HTERT RPE-1 (cell line): Measurements from ENCODE around the gene PSMD9.
"Not testable (repeated sequence)": the region's sequence is repeated elsewhere in the genome, so short reads cannot be mapped to it uniquely, and the experiment has no call there.

ENCODE experiments used
- in situ Hi-C: fragments of 300-500 bp; cut with MboI; formaldehyde crosslinking; loops from 4 replicates; pipeline ENCODE4 v1.14.3; 2020; ENCODE audit warnings: low sequenced_read_pairs

PSMD9 gene

DNA sequence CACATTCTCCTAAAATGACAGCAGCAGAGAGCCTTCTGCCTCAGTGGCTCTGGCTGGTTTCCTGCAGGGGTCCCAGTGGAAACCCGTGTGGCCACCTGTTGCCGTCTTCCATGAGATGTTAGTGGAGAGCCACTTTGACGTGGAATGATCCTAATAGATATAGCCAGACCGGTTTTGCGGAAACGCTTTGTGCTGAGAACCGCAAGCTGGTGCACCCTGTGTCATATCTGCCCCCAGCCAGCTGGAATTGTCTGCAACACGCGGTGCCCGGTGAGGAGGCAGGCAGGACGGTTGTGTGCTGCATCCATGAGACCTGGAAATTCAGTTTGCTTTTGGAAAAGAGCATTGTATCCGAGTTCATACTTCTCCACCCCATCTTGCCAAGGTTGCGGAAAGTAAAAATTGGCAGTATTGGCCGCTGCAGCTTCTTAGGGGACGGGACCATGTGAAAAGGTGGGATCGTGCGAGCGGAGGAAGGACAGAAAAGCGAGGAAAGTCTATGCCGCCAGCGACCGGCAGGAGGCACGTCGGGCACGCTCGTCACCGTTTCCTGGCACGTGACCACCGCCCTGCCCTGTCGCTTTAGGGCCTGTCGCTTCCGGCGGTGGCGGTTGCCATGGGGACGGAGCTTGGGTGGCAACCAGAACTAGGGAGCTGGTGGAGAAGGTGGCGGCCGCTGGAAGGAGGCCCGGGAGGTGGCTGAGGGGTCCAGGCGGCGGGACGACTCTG, 29.5 kb downstream of the PSMD9 start, which contains the start of gene CFAP251:
Gene CFAP251, plus strand, starts transcription at position 643 of the 729 bp plus-strand sequence. CDS start 2,714 bp downstream, outside the sequence.
- in situ Hi-C loops, result no loop called here

GRCh38 chr12:121918679-121919038, 30.1 kb downstream of the PSMD9 start:
- in situ Hi-C loops, result no loop called here

DNA sequence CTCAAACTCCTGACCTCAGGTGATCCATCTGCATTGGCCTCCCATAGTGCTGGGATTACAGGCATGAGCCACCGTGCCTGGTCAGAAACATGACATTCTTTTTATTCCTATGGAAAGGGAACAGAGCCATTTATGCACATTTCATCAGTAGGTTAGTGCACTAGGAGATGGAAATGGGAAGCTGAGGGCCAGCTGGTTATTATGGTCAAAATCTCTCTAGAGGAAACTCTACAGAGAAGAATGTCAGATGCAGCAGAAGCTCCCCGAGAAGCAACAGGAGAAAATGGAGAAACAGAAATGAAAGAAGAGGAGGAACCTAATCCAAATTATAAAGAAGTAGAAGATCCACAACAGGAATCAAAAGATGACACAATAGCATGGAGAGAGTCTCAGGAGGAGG, 32.5 kb downstream of the PSMD9 start:
- in situ Hi-C loops, result no loop called here

GRCh38 chr12:121925358-121925695, 36.7 kb downstream of the PSMD9 start:
- in situ Hi-C loops, result no loop called here

DNA sequence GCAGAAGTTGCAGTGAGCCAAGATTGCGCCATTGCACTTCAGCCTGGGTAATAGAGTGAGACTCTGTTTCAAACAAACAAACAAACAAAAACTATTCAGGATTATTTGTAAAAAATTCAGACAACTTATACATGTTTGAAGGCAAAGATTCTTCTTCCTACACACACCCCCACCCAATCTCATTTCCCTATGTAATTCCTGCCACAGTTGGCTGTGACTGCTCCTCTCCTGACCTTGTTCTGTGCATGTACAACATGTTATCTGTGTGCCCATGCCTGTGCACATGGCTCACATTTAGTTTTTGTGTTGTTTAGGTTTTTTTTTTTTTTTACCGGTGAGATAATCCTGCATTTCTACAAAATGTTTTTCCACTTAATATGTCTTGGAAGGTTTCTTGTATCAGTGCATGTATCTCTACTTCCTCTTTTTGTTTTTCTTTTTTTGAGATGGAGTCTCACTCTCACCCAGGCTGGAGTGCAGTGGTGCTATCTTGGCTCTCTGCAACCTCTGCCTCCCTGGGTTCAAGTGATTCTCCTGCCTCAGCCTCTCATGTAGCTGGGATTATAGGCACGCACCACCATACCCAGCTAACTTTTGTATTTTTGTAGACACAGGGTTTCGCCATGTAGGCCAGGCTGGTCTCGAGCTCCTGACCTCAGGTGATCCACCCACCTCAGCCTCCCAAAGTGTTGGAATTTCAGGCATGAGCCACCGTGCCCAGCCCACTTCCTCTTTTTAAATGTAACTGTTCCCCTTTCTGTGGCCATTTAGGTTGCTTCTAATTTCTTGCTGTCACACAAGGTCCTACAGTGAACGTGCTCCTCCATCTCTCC, 38.5 kb downstream of the PSMD9 start:
- in situ Hi-C loops, result no loop called here

GRCh38 chr12:121927813-121928212, 39.2 kb downstream of the PSMD9 start:
- in situ Hi-C loops, result no loop called here

- in situ Hi-C loops, result not testable (repeated sequence)
These were observed 41.0 kb downstream of the PSMD9 start for GRCh38 chr12:121929545-121929944.

DNA sequence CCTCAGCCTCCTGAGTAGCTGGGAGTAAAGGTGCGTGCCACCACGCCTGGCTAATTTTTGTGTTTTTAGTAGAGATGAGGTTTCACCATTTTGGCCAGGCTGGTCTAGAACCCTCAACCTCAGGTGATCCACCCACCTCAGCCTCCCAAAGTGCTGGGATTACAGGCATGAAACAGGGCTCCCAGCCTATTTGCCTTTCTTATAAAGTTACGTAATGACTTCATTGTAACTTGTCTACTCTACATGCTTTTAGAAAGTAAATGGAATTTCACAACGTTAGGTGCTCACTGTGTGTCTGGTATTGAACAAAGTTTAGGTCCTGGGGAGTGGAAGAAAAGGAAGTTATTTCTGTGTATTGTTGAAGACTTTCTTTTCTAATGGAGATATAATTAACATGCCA, 42.3 kb downstream of the PSMD9 start:
- in situ Hi-C loops, result no loop called here

GRCh38 chr12:121932176-121932536, 43.6 kb downstream of the PSMD9 start:
- in situ Hi-C loops, result no loop called here

- in situ Hi-C loops, result no loop called here
These were observed 44.4 kb downstream of the PSMD9 start for GRCh38 chr12:121932914-121933521.

- in situ Hi-C loops, result no loop called here
These were observed 45.1 kb downstream of the PSMD9 start for GRCh38 chr12:121933522-121934308.

DNA sequence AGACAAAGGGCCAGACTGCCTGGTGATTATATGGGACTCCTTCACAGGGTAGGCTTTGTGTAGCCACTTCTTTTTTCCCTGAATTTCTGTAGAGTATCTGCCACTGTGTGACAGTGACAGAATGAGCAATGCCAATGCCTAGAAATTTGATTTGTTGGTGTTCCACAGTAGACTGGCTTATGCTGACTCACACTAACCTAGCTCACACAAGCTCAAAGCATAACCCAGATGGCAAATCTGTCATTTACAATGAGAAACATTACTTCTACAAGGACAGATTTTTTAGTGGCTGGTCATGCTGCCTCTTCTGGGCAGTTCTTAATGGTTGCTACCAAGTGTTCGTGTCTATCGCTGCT, 45.7 kb downstream of the PSMD9 start:
- in situ Hi-C loops, result no loop called here

DNA sequence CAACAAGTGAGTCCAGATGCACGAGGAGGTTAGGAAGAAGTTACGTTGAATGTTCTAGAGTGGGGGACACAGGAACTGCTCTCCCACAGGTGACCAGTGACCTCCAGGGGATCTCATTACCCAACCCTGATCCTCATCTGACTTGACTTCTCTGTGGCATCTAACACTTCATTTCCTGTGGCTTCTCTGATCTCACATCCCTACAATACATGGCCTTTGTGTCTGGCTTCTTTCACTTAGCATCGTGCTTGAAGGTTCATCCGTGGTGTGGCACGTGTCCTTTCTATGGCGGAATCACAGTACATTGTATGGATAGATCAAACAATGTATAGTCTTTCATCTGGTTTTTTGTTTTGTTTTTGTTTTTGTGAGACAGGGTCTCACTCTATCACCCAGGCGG, 49.1 kb downstream of the PSMD9 start:
- in situ Hi-C loops, result no loop called here

DNA sequence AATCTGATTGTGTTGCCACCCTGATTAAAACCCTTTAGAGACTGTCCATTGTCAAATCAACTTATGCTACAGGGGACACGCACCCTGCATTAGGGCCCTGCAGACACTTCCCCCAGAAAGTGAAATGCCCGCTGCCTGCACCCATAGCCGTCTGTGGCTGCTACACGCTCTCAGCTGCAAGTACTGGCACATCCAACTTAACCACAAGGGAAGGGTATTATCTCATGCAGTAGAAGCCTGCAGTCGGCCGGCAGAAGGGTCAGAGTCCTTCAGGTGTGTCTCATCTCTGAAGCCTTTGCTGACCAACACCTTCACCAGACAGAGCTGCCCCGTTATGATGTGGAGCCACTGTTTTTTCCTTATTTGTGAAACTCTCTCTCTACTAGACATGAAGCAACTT, 50.6 kb downstream of the PSMD9 start:
- in situ Hi-C loops, result no loop called here

- in situ Hi-C loops, result no loop called here
These were observed 51.6 kb downstream of the PSMD9 start for GRCh38 chr12:121939992-121940766.

GRCh38 chr12:121942145-121942718, 53.6 kb downstream of the PSMD9 start:
- in situ Hi-C loops, result no loop called here

DNA sequence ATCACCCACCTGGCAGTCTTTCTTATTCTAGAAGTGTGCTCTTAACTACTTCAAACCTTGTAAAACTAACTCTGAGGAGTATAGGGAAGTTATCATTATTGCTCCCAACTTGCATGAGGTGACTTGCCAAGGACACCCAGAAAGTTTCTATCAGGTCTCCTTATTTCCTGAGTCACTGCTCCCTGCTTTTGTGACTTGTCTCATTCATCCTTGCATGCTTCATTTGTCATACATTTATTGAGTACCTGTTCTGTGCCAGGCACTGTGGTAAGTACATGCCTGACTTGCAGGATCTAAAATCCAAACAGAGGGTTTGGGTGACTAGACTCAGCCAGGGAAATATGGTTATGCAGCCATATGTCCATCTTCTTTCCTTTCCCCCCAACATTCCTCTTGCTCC, 55.3 kb downstream of the PSMD9 start:
- in situ Hi-C loops, result no loop called here

DNA sequence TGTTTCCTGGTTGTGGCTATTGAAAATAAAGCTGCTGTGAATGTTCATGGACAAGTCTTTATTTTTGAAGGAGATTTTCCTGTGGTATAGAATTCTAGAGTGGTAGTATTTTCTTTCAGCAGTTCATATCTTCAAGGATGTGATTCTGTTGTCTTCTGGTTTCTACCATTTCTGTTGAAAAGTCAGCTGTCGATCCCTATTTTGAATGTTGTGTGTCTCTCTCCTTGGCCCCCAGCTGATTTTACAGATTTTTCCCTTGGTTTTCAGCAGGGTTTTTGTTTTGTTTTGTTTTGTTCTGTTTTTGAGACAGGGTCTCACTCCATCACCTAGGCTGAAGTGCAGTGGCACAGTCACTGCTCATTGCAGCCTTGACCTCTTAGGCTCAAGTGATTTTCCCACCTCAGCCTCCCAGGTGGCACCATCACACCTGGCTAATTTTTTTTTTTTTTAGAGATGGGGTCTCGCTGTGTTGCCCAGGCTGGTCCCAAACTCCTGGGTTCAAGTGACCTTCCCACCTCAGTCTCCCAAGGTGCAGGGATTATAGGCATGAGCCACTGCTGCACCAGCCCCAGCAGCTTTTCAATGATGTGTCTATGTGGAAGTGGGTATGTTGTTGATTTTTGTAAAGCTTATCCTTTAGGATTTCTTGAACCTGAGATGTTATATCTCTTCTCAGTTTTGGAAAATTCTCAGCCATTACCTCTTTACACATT, 57.9 kb downstream of the PSMD9 start:
- in situ Hi-C loops, result no loop called here

DNA sequence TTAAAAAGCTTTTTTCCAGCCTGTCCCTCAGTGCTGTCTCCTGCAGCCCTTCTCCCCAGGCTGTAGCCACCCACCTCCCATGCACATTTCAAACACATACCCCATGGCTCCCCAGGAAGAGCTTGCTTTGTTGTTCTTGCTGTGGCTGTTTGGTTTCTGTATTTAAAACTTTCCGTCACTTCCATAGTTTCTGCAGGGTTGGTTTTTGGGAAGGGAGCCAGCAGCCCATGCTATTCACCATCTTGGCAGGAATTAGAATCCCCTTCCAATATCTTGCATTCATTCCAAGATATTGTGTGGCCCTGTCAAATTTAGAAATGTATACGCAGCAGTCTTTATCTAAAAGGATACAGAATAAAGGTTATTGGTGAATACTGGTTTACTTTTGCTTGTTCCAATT, 59.4 kb downstream of the PSMD9 start:
- in situ Hi-C loops, result no loop called here
